ENCODE results near the gene BABAM2. TPM values are rescaled to one million over a fixed set of nuclear protein-coding genes. Genes with fewer than 3 reads are reported as not detected.

Gene BABAM2
- polyA plus RNA-seq, 1 experiment: 32.6 TPM

DNA sequence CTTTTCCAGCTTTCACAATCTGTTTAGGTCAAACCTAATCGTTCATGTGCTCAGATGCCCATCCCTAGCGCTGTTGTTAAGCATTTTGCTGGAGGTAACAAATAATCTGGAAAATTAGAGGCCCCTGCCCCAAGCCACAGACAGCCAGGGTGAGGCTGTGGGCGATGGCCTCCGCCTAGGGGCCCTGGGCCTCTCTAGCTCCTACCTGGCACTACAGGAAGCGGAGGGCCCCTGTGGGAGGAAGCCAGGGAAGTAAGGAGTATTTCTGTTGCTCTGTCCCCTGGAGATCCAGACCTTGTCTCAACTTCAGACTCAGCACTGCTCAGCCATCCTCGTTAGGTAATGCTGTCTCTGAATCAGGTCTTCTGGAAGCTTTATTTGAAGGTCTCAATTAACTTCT is 489.7 kb downstream of the BABAM2 start:
- Histone ChIP-seq H3K36me3 (ENCODE audit: control insufficient read depth, insufficient read depth, low read length) (no peaks in the 10 kb centered on the region), H3K4me3 (ENCODE audit: low read depth, low read length) (no peak overlapping the region), H3K27me3 (ENCODE audit: control insufficient read depth, insufficient read depth, low read length) (no peaks in the 10 kb centered on the region)
- ChIA-PET CTCF (interaction anchor here (0.6 kb wide), 2 partner anchors 16 to 49 kb away, joined by 3 to 4 read pairs; no protein-coding TSS in a partner anchor), POLR2A (interaction anchor here (0.6 kb wide), 1 partner anchor 14 kb away, joined by 4 read pairs; no protein-coding TSS in a partner anchor)
- TF ChIP-seq, protein P1, sequence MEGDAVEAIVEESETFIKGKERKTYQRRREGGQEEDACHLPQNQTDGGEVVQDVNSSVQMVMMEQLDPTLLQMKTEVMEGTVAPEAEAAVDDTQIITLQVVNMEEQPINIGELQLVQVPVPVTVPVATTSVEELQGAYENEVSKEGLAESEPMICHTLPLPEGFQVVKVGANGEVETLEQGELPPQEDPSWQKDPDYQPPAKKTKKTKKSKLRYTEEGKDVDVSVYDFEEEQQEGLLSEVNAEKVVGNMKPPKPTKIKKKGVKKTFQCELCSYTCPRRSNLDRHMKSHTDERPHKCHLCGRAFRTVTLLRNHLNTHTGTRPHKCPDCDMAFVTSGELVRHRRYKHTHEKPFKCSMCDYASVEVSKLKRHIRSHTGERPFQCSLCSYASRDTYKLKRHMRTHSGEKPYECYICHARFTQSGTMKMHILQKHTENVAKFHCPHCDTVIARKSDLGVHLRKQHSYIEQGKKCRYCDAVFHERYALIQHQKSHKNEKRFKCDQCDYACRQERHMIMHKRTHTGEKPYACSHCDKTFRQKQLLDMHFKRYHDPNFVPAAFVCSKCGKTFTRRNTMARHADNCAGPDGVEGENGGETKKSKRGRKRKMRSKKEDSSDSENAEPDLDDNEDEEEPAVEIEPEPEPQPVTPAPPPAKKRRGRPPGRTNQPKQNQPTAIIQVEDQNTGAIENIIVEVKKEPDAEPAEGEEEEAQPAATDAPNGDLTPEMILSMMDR (IDR thresholded peaks at IDR 0.05; ENCODE audit: insufficient read depth, low read depth, low read length): no peak
- no peak for DNase-seq (ENCODE audit: low read depth)

GRCh38 chr2:28381225-28382180 is 491.0 kb downstream of the BABAM2 start:
- CTCF ChIA-PET: interaction anchor here (1.6 kb wide), 1 partner anchor 9 kb away, joined by 3 read pairs; no protein-coding TSS in a partner anchor
- no peak overlapping the region for H3K4me3 ChIP-seq (ENCODE audit: low read depth, low read length)
- no peak for DNase-seq (ENCODE audit: low read depth)
- TF ChIP-seq, protein P1 (IDR thresholded peaks at IDR 0.05; ENCODE audit: insufficient read depth, low read depth, low read length): no peak
- no peaks in the 10 kb centered on the region for H3K27me3 ChIP-seq (ENCODE audit: control insufficient read depth, insufficient read depth, low read length)
- POLR2A ChIA-PET: no interaction called here
- no peaks in the 10 kb centered on the region for H3K36me3 ChIP-seq (ENCODE audit: control insufficient read depth, insufficient read depth, low read length)

DNA sequence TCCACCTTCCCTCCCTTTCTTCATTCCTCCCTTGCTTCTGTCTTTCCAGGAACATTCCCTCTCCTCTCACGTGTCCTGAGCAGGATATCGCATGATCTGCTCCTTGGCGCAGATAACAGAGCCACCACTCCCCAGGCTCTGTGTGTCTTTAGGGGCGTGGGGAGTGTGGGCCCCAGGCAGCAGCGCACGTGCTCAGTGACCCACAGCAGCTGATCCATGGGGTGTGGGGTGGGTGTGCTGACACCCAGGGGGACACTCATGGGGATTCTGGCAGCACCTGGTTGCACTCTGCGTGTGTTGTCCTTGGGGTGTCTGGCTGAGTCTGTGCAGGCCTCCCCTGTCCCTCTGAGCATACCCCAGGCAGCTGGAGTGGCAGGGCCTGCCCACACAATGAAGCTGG is 492.2 kb downstream of the BABAM2 start:
- CTCF ChIA-PET: no interaction called here
- DNase-seq (ENCODE audit: low read depth): no peak
- Histone ChIP-seq H3K27me3 (ENCODE audit: control insufficient read depth, insufficient read depth, low read length) (no peaks in the 10 kb centered on the region), H3K4me3 (ENCODE audit: low read depth, low read length) (no peak overlapping the region), H3K36me3 (ENCODE audit: control insufficient read depth, insufficient read depth, low read length) (no peaks in the 10 kb centered on the region)
- POLR2A ChIA-PET: no interaction called here
- TF ChIP-seq, protein P1 (IDR thresholded peaks at IDR 0.05; ENCODE audit: insufficient read depth, low read depth, low read length): no peak

GRCh38 chr2:28387082-28387960 is 496.8 kb downstream of the BABAM2 start:
- Histone ChIP-seq H3K4me3 (ENCODE audit: low read depth, low read length) (no peak overlapping the region), H3K27me3 (ENCODE audit: control insufficient read depth, insufficient read depth, low read length) (no peaks in the 10 kb centered on the region), H3K36me3 (ENCODE audit: control insufficient read depth, insufficient read depth, low read length) (no peaks in the 10 kb centered on the region)
- no peak for DNase-seq (ENCODE audit: low read depth)
- TF ChIP-seq, protein P1 (IDR thresholded peaks at IDR 0.05; ENCODE audit: insufficient read depth, low read depth, low read length): no peak
- ChIA-PET CTCF (interaction anchor here (1.0 kb wide), 1 partner anchor 705 kb away, joined by 3 read pairs; no protein-coding TSS in a partner anchor), POLR2A (no interaction called here)

Small RNA genes within 50 kb of the gene (small RNA-seq; reads per million reads assigned to genes)
- gene MIR4263 (ENCODE audit: insufficient read length, low read depth, low replicate concordance) (not detected), gene RF02271 (ENCODE audit: insufficient read length, low read depth, low replicate concordance) (not detected)

Other genes starting within 250 kb of the BABAM2 start
- 43.5 and 52.0 TPM in 2 replicates for gene SUPT7L, start 227.1 kb upstream of the BABAM2 start, polyA plus RNA-seq (2011; rRNA removed)
- gene SLC4A1AP, start 226.8 kb upstream of the BABAM2 start, polyA plus RNA-seq (2011; rRNA removed): 8.8 and 10.1 TPM in 2 replicates
- 31.0 and 83.3 TPM in 2 replicates for gene MRPL33, start 119.0 kb upstream of the BABAM2 start, polyA plus RNA-seq (2011; rRNA removed)
- 1.8 and 2.2 TPM in 2 replicates for gene RBKS, start 342 bp upstream of the BABAM2 start, polyA plus RNA-seq (2011; rRNA removed)

Measured in BJ (cell line).